K562 (cell line): ENCODE results near the gene RPL22. TPM values are rescaled to one million over a fixed set of nuclear protein-coding genes. Genes with fewer than 3 reads are reported as not detected.
A peak's percentile ranks its signal among the peaks of the same experiment; 100 is the strongest.

ENCODE experiments used
- AFF1 ChIP-seq, 2 experiments: fragments of 450-650 bp; IDR thresholded peaks; 2 replicates each; pipeline ENCODE4 v1.6.1; 2018; ENCODE audit warnings: mild to moderate bottlenecking in 2 of 2, low read depth in 1 of 2; ENCODE audit not compliant: partially characterized antibody in 2 of 2
- ARHGAP35 ChIP-seq: fragments of 450-650 bp; IDR thresholded peaks from 2 replicates; pipeline ENCODE4 v1.6.1; 2018; ENCODE audit not compliant: partially characterized antibody
- ARNT ChIP-seq, 2 experiments: fragments of 450-650 bp; IDR thresholded peaks; 2 replicates each; pipeline ENCODE4 v1.6.1; 2016; ENCODE audit warnings: mild to moderate bottlenecking in 1 of 2
- HES1 ChIP-seq: fragments of 450-650 bp; IDR thresholded peaks from 2 replicates; pipeline ENCODE4 v1.6.1; 2016; ENCODE audit warnings: low read depth, mild to moderate bottlenecking, moderate library complexity
- HNRNPLL ChIP-seq: fragments of 200-400 bp; formaldehyde crosslinking; IDR thresholded peaks from 2 replicates; pipeline ENCODE4 v1.6.1; 2017; ENCODE audit warnings: low read length, low read depth, mild to moderate bottlenecking; ENCODE audit not compliant: poor library complexity, severe bottlenecking
- MCM5 ChIP-seq: fragments of 450-650 bp; IDR thresholded peaks from 2 replicates; pipeline ENCODE4 v1.6.1; 2016; ENCODE audit warnings: low read depth
- NFATC3 ChIP-seq: fragments of 450-650 bp; IDR thresholded peaks from 2 replicates; pipeline ENCODE4 v1.6.1; 2017; ENCODE audit warnings: mild to moderate bottlenecking
- SMARCA4 ChIP-seq: fragments of 450-650 bp; IDR thresholded peaks from 2 replicates; pipeline ENCODE4 v1.6.1; 2016
- TEAD1 ChIP-seq, 2 experiments: fragments of 450-650 bp in 1 of 2; sonication (generic) in 1 of 2; formaldehyde crosslinking; IDR thresholded peaks; 2 replicates each; pipeline versions ENCODE4 v1.4.0 to v1.8.0; 2020 to 2022; ENCODE audit warnings: mild to moderate bottlenecking in 2 of 2, missing genetic modification reagents in 1 of 2
- TRIM28 ChIP-seq: fragments of 450-650 bp; IDR thresholded peaks from 2 replicates; pipeline ENCODE4 v1.6.1; 2017
- ZBED1 ChIP-seq: IDR thresholded peaks from 2 replicates; pipeline ENCODE4 v1.6.1; 2014
- ZNF224 ChIP-seq: sonication (generic); formaldehyde crosslinking; IDR thresholded peaks from 2 replicates; pipeline ENCODE4 v1.8.0; 2022; ENCODE audit warnings: mild to moderate bottlenecking, missing genetic modification reagents
- ZNF431 ChIP-seq: sonication (generic); formaldehyde crosslinking; IDR thresholded peaks from 2 replicates; pipeline ENCODE4 v1.8.0; 2022; ENCODE audit warnings: mild to moderate bottlenecking, missing genetic modification reagents
- polyA plus RNA-seq, 8 experiments: library from polyadenylated mRNA; depleted of rRNA in 4 of 8; stranded (reverse) in 5 of 8; unstranded in 3 of 8; fragments of >200 nt; fragmentation: Nextera tagmentation in 2 of 8; fragmentation: Illumina TruSeq in 1 of 8; extraction: Ambion mirVana in 2 of 8; extraction: Trizol in 1 of 8; gene quantifications; 2 replicates each; pipeline versions ENCODE4 v1.2.1 to v1.2.3, GENCODE V29; 2011 to 2014; ENCODE audit warnings: inconsistent platforms in 1 of 8, missing spikeins in 1 of 8
- total RNA-seq, 7 experiments: library from RNA; depleted of rRNA in 6 of 7; stranded (reverse); fragments of >200 nt in 6 of 7; fragmentation: Illumina TruSeq in 2 of 7; extraction: Trizol in 2 of 7; gene quantifications; 2 replicates each; pipeline versions ENCODE4 v1.2.1 to v1.2.3, GENCODE V29; 2011 to 2021; ENCODE audit warnings: low replicate concordance in 1 of 7
- TF ChIP-seq, protein P1 (sequence below): fragments of 450-650 bp; IDR thresholded peaks from 2 replicates; pipeline ENCODE4 v1.6.1; 2016; ENCODE audit warnings: mild to moderate bottlenecking
- TF ChIP-seq, protein P2 (sequence below): sonication (generic); formaldehyde crosslinking; IDR thresholded peaks from 2 replicates; pipeline ENCODE4 v1.8.1; 2023; ENCODE audit warnings: mild to moderate bottlenecking, missing genetic modification reagents
- TF ChIP-seq, protein P3 (sequence below): fragments of 450-650 bp; IDR thresholded peaks from 2 replicates; pipeline ENCODE4 v1.6.1; 2014; ENCODE audit warnings: low read depth, mild to moderate bottlenecking, moderate library complexity, borderline replicate concordance

RPL22 gene
- total and polyA plus RNA-seq, 9 of the 15 experiments (the other 6 are each of a cell fraction or from before 2014, with no cell fraction given) = 467 to 1,165 (median 607) TPM

DNA sequence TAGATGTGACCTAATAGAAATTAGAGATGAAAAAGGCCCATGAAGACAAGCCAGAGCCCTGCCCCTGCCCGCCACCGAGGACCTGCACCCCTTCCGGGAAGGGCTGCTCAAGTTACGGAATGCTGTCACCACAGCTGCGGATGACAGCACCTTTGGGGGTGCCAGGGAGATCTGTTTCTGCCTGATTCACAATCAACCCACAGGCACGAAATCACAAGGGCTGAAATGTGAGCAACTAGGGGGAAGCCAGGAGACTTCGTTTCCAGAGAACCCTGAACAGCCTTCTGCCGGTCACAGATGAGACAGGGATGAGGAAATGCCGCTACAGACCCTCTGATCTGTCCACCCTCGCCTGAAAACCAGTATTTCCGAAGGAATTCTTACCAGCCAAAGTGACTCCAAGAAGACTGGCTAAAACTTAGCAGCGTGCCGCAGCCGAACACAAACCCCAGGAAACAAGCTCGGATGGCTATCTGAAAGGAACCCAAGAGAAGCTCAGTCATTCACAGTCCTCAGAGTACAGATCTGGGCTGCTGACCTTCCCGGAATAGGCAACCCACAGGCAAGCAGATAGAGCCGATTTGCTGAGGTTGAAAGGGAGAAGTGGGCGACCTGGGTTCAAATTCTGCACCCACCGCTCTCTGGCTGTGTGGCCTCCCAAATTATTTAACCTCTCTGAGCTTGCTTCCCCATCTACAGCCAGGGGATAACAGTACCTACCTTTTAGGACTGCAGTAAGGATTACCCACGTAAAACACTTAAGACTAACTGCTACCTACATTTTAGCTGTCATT, 35.3 kb upstream of the RPL22 start (continued):
- TF ChIP-seq AFF1 (IDR thresholded peaks at IDR 0.05; ENCODE audit: low read depth in 1 of 2, partially characterized antibody in 2 of 2) (peak in 1 of 2 experiments; percentile 17), SMARCA4 (0 out of 2 replicates have a peak, but pooled peaks have one; percentile 10), ARHGAP35 (no peak), TEAD1 (CRISPR knock-in tag; IDR thresholded peaks at IDR 0.05) (peak in 1 of 2 experiments; percentile 24; a peak in 1 of 4 replicates), ARNT (IDR thresholded peaks at IDR 0.05) (no peak), ZBED1 (no peak), HNRNPLL (peak; percentile 58), ZNF431 (CRISPR knock-in tag) (no peak), HES1 (no peak), ZNF224 (CRISPR knock-in tag) (no peak), MCM5 (no peak), TRIM28 (no peak), NFATC3 (no peak)
- TF ChIP-seq, protein P1, sequence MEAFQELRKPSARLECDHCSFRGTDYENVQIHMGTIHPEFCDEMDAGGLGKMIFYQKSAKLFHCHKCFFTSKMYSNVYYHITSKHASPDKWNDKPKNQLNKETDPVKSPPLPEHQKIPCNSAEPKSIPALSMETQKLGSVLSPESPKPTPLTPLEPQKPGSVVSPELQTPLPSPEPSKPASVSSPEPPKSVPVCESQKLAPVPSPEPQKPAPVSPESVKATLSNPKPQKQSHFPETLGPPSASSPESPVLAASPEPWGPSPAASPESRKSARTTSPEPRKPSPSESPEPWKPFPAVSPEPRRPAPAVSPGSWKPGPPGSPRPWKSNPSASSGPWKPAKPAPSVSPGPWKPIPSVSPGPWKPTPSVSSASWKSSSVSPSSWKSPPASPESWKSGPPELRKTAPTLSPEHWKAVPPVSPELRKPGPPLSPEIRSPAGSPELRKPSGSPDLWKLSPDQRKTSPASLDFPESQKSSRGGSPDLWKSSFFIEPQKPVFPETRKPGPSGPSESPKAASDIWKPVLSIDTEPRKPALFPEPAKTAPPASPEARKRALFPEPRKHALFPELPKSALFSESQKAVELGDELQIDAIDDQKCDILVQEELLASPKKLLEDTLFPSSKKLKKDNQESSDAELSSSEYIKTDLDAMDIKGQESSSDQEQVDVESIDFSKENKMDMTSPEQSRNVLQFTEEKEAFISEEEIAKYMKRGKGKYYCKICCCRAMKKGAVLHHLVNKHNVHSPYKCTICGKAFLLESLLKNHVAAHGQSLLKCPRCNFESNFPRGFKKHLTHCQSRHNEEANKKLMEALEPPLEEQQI = no peak
- TF ChIP-seq, protein P2, sequence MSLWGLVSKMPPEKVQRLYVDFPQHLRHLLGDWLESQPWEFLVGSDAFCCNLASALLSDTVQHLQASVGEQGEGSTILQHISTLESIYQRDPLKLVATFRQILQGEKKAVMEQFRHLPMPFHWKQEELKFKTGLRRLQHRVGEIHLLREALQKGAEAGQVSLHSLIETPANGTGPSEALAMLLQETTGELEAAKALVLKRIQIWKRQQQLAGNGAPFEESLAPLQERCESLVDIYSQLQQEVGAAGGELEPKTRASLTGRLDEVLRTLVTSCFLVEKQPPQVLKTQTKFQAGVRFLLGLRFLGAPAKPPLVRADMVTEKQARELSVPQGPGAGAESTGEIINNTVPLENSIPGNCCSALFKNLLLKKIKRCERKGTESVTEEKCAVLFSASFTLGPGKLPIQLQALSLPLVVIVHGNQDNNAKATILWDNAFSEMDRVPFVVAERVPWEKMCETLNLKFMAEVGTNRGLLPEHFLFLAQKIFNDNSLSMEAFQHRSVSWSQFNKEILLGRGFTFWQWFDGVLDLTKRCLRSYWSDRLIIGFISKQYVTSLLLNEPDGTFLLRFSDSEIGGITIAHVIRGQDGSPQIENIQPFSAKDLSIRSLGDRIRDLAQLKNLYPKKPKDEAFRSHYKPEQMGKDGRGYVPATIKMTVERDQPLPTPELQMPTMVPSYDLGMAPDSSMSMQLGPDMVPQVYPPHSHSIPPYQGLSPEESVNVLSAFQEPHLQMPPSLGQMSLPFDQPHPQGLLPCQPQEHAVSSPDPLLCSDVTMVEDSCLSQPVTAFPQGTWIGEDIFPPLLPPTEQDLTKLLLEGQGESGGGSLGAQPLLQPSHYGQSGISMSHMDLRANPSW (CRISPR knock-in tag) = no peak
- TF ChIP-seq, protein P3, sequence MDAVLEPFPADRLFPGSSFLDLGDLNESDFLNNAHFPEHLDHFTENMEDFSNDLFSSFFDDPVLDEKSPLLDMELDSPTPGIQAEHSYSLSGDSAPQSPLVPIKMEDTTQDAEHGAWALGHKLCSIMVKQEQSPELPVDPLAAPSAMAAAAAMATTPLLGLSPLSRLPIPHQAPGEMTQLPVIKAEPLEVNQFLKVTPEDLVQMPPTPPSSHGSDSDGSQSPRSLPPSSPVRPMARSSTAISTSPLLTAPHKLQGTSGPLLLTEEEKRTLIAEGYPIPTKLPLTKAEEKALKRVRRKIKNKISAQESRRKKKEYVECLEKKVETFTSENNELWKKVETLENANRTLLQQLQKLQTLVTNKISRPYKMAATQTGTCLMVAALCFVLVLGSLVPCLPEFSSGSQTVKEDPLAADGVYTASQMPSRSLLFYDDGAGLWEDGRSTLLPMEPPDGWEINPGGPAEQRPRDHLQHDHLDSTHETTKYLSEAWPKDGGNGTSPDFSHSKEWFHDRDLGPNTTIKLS = 0 out of 2 replicates have a peak, but pooled peaks have one; percentile 14
